HG02763 (cell line): ENCODE data around the gene EEF2K.
"Not testable (repeated sequence)": the region's sequence is repeated elsewhere in the genome, so short reads cannot be mapped to it uniquely, and the experiment has no call there.

Experiments used
- ATAC-seq: cut with Tn5 transposase; IDR thresholded peaks from one replicate; pipeline ENCODE4 v1.9.1; 2021; ENCODE audit warnings: mild to moderate bottlenecking, moderate library complexity; ENCODE audit not compliant: unreplicated experiment

The EEF2K gene

GRCh38 chr16:22207715-22208360 lies 1.8 kb downstream of the EEF2K start:
- no peak for ATAC-seq

- ATAC-seq: no peak
Observed at GRCh38 chr16:22210285-22210684, 4.2 kb downstream of the EEF2K start.

DNA sequence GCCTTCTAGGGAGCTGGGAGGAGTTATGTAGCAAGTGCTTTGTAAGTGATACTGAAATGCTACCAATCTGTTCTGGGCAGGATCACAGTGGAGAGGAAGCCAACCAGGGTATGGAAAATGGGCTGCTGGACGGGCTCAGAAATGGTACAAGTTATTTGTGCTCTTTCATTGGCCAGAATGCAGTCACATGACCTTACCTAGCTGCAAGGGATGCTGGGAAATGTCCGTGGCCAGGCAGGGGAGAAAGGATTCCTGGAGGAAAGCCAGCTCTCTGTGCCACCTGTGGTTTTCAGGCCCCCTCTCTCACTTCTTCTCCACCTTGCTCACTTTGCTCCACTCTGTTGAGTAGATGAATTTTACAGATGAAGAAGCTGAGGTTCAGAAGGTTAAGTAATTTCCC lies 4.8 kb downstream of the EEF2K start:
- ATAC-seq: no peak

GRCh38 chr16:22213236-22213635 lies 7.2 kb downstream of the EEF2K start:
- no peak for ATAC-seq

GRCh38 chr16:22213801-22214200 lies 7.7 kb downstream of the EEF2K start:
- no peak for ATAC-seq

- no peak for ATAC-seq
Observed at GRCh38 chr16:22214402-22214801, 8.3 kb downstream of the EEF2K start.

DNA sequence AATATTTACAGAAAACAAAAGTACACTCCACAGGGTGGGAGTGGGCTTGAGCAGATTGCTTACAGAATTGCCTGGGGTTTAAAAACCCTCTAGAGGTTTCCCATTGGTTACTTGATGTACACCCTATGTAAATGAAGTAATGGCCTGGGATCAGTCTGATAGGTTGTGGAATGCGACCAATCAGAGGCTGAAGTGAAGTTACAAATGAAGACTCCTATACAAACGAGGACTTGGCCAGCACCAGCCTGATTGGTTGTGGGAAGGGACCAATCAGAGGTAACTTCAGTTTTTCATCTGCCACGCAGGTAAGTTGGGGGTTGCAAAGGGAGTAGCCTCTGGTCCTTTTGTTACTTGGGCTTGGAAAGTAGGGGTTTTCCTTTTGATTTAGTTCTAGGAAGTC lies 8.8 kb downstream of the EEF2K start:
- no peak for ATAC-seq

GRCh38 chr16:22216191-22216831 lies 10.2 kb downstream of the EEF2K start:
- no peak for ATAC-seq

DNA sequence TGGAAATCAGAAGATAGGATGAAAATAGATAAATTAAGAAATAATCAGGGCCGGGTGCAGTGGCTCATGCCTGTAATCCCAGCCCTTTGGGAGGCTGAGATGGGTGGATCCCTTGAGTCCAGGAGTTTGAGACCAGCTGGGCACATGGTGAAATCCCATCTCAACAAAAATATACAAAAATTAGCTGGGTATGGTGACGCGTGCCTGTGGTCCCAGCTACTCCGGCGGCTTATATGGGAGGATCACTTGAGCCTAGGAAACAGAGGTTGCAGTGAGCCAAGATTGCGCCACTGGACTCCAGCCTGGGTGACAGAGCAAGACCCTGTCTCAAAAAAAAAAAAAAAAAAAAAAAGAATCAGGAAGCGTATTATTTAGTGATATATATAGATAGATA lies 10.8 kb downstream of the EEF2K start:
- not testable (repeated sequence) for ATAC-seq

DNA sequence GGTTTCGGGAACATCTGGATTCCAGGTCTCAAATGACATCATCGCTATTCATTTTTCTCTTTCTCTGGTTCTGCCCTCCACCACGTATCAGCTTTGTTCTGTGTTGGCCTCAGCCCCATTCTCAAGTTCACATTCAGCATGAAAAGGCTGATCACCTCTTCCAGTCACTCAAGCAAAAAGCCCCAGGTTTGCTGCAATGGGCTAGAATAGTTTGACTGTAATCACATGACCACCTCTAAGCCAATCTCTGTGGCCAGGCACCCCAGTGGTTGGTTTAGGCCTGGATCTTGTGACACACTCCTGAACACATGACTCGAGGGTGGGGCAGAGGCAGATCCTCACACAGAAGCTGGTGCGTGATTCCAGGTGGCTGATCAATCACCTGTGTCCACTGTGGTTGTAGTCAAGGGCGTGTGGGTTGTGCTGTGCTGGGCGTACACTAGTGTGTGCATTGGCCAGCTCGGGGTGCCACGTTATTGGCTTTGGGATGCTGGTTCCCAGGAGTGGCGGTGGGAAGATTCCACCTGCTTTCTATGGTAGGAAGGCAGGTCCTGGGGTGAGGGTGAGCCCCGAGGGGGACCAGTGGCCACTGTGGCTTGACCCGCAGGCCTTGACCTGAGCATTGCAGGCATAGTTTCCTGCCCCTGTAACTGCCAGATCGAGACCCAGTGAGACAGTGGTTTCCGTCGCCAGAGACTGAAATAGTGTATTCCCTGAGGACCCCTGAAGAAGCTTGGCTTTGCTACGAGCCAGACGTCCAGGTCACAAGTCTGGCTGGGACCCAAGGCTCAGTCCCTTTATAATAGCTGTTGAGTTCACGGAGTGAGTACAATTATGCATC lies 12.0 kb downstream of the EEF2K start:
- peak; percentile 83 for ATAC-seq

GRCh38 chr16:22219389-22220068 lies 13.5 kb downstream of the EEF2K start:
- ATAC-seq: no peak

DNA sequence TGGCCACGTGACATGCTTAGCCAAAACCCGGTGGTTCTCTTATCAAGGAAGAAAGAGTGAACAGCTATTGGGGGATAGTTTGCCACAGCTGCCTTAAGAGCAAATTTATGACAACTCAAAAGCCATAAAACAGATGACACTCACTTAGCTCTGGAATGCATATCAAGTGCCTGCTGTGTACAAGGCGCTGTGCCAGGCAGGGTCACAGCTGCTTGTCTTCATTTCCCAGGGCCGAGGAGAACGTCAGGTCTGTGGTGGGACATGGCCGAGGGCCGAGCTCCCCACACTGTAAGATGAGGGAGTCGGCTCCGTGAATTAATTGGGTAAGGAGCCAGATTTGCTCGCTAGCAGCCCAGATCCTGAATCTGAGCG lies 14.0 kb downstream of the EEF2K start:
- ATAC-seq: no peak

DNA sequence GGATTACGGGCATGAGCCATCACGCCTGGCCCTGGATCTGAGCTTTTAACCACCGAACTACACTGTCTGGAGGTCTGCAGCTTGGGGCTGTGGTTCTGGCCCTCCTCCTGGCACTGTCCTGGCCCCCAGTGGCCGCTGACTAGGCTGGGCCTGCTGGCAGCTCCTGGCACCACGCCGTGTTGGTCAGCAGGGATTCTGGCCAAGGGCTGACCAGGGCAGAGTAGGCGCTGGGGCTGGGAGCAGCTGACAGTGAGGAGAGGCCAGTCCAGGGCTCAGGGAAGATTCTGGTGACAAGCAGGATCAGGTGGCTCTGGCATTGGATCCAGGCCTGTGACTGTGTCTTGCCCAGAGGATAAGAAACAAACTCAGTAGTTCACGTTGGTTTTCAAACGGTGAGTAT lies 14.6 kb downstream of the EEF2K start:
- no peak for ATAC-seq

GRCh38 chr16:22222006-22222405 lies 15.9 kb downstream of the EEF2K start:
- ATAC-seq: no peak

- no peak for ATAC-seq
Observed at GRCh38 chr16:22222998-22223397, 16.9 kb downstream of the EEF2K start.

DNA sequence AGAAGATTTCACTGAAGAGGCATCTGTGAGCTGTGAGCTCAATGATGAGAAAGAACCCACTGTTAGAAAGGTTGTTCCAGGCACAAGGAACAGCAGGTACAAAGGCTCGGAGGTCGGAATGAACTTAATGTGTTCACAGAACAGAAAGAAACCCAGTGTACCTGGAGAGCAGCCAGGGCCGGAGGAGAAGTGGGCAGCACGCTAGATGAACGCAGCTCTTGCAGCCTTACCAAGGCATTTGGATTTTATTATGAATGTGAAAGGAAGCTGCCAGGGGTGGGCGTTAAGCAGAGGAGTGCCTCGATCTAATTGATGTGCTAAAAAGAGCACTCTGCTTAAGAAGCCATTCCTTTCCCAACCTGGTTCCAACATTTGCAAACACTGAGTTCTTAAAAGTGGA lies 19.0 kb downstream of the EEF2K start:
- ATAC-seq: no peak

GRCh38 chr16:22229889-22230288 lies 23.8 kb downstream of the EEF2K start:
- no peak for ATAC-seq

GRCh38 chr16:22232277-22233036 lies 26.4 kb downstream of the EEF2K start:
- ATAC-seq: no peak

- no peak for ATAC-seq
Observed at GRCh38 chr16:22233037-22233372, 26.9 kb downstream of the EEF2K start.

- no peak for ATAC-seq
Observed at GRCh38 chr16:22235839-22236745, 30.0 kb downstream of the EEF2K start.
